Measurements from ENCODE around the gene EPB41L2. TPM values are rescaled to one million over a fixed set of nuclear protein-coding genes. Genes with fewer than 3 reads are reported as not detected.

EPB41L2 gene
- total RNA-seq, 1 donor from 2014 or later = 136 TPM

DNA sequence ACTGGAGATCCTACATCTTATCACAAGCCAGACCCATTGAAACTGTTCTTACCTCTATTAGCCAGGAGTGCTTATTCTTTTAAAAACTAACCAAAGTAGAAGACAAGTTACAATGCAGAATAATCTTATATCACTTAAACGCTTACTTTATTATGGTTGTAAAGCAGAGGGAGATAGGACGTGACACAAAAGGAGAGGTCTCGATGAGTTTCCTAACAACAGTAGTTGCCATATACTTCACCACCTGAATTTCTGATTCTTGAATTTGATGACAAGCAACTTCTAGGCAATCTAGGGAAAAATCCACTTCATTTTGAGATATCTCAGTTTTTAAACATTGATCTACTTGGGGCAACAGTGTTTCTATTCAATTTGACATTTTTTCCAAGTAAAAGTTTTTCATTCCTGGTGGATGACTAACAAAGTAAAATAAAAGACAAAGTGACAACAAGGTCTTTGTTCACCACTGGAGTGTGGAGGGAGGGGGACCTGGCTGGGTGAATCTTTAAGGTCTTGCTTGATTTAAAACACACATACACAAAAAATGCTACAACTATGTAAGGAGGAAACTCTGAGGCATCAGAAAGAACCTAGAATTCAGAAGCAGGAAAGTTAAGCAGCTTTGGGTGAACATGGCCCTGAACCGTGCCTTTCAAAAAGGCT lies 125.0 kb downstream of the EPB41L2 start:
- TF ChIP-seq EZH2 (IDR thresholded peaks at IDR 0.05; ENCODE audit: insufficient read depth, low read length) = no peak
- TF ChIP-seq, protein P1, sequence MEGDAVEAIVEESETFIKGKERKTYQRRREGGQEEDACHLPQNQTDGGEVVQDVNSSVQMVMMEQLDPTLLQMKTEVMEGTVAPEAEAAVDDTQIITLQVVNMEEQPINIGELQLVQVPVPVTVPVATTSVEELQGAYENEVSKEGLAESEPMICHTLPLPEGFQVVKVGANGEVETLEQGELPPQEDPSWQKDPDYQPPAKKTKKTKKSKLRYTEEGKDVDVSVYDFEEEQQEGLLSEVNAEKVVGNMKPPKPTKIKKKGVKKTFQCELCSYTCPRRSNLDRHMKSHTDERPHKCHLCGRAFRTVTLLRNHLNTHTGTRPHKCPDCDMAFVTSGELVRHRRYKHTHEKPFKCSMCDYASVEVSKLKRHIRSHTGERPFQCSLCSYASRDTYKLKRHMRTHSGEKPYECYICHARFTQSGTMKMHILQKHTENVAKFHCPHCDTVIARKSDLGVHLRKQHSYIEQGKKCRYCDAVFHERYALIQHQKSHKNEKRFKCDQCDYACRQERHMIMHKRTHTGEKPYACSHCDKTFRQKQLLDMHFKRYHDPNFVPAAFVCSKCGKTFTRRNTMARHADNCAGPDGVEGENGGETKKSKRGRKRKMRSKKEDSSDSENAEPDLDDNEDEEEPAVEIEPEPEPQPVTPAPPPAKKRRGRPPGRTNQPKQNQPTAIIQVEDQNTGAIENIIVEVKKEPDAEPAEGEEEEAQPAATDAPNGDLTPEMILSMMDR (IDR thresholded peaks at IDR 0.05; ENCODE audit: insufficient read depth, low read depth, low read length) = no peak
- peak; percentile 75 for DNase-seq (ENCODE audit: low read depth)
- Mint-ChIP-seq H3K9me3 (ENCODE audit: unreplicated experiment) (no peaks in the 10 kb centered on the region), H3K4me3 (ENCODE audit: unreplicated experiment) (no peak overlapping the region), H3K36me3 (ENCODE audit: low read depth, unreplicated experiment) (no peaks in the 10 kb centered on the region), H3K27ac (ENCODE audit: unreplicated experiment) (peak overlapping the region; percentile 70), H3K27me3 (ENCODE audit: low read depth, unreplicated experiment) (no peaks in the 10 kb centered on the region), H3K4me1 (ENCODE audit: low read depth, unreplicated experiment) (peaks cover 39% of the 10 kb centered on the region)
- H2AFZ ChIP-seq (ENCODE audit: low read depth, low read length) = no peak overlapping the region
- peak; percentile 73 for FAIRE-seq
- peaks cover 15% of the 10 kb centered on the region for H3K4me1 ChIP-seq (ENCODE audit: insufficient read depth, low read length)
- H3K4me3 ChIP-seq (ENCODE audit: insufficient read depth, low read depth, low read length) = no peak overlapping the region
- H3K27me3 ChIP-seq (ENCODE audit: insufficient read depth, low read length) = no peaks in the 10 kb centered on the region
- H3K9ac ChIP-seq (ENCODE audit: low read length) = peak overlapping the region; percentile 47
- H3K79me2 ChIP-seq (ENCODE audit: insufficient read depth, low read length) = no peaks in the 10 kb centered on the region
- no peaks in the 10 kb centered on the region for H3K36me3 ChIP-seq (ENCODE audit: insufficient read depth, low read length)
- H4K20me1 ChIP-seq (ENCODE audit: insufficient read depth, low read length) = no peaks in the 10 kb centered on the region
- H3K27ac ChIP-seq (ENCODE audit: low read depth, low read length) = peak overlapping the region; percentile 37
- no peaks in the 10 kb centered on the region for H3K9me3 ChIP-seq (ENCODE audit: insufficient read depth, low read depth, low read length)
- H3K4me2 ChIP-seq (ENCODE audit: low read length) = peak overlapping the region; percentile 70

DNA sequence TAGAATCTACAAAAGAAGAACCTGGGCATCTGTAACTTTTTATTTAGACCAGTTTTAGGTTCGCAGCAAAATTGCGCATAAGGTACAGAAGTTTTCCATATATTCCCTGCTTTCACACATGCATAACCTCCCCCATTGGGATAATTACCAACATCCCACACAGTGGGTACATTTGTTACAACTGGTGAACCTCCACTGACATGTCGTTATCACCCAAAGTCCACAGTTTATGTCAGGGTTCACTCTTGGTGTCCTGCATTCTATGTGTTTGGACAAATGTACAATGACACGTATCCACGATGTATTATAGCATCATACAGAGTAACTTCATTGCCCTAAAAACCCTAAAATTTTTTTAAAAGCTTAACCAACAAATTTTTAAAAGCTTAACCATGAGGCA lies 126.1 kb downstream of the EPB41L2 start:
- no peaks in the 10 kb centered on the region for H4K20me1 ChIP-seq (ENCODE audit: insufficient read depth, low read length)
- FAIRE-seq = no peak

More for the DNA sequence above, 126.1 kb downstream of the EPB41L2 start:
- DNase-seq (ENCODE audit: low read depth) = no peak
- Histone ChIP-seq H2AFZ (ENCODE audit: low read depth, low read length) (no peak overlapping the region), H3K27ac (ENCODE audit: low read depth, low read length) (no peak overlapping the region), H3K79me2 (ENCODE audit: insufficient read depth, low read length) (no peaks in the 10 kb centered on the region), H3K4me2 (ENCODE audit: low read length) (no peak overlapping the region), H3K9me3 (ENCODE audit: insufficient read depth, low read depth, low read length) (no peaks in the 10 kb centered on the region), H3K4me3 (ENCODE audit: insufficient read depth, low read depth, low read length) (no peak overlapping the region), H3K9ac (ENCODE audit: low read length) (no peak overlapping the region), H3K4me1 (ENCODE audit: insufficient read depth, low read length) (peaks cover 15% of the 10 kb centered on the region), H3K36me3 (ENCODE audit: insufficient read depth, low read length) (no peaks in the 10 kb centered on the region), H3K27me3 (ENCODE audit: insufficient read depth, low read length) (no peaks in the 10 kb centered on the region)
- Mint-ChIP-seq H3K4me3 (ENCODE audit: unreplicated experiment) (no peak overlapping the region), H3K36me3 (ENCODE audit: low read depth, unreplicated experiment) (no peaks in the 10 kb centered on the region), H3K9me3 (ENCODE audit: unreplicated experiment) (no peaks in the 10 kb centered on the region), H3K27ac (ENCODE audit: unreplicated experiment) (no peak overlapping the region), H3K27me3 (ENCODE audit: low read depth, unreplicated experiment) (no peaks in the 10 kb centered on the region), H3K4me1 (ENCODE audit: low read depth, unreplicated experiment) (peaks cover 49% of the 10 kb centered on the region)
- TF ChIP-seq, protein P1 (IDR thresholded peaks at IDR 0.05; ENCODE audit: insufficient read depth, low read depth, low read length) = no peak
- TF ChIP-seq EZH2 (IDR thresholded peaks at IDR 0.05; ENCODE audit: insufficient read depth, low read length) = no peak
